GM10847 (cell line): ENCODE results near the gene MCM7.

Source experiments
- POLR2A ChIP-seq: IDR thresholded peaks from 2 replicates; pipeline ENCODE4 v1.6.1; 2011; ENCODE audit not compliant: insufficient read length; ENCODE audit errors: extremely low read depth

MCM7 gene

DNA sequence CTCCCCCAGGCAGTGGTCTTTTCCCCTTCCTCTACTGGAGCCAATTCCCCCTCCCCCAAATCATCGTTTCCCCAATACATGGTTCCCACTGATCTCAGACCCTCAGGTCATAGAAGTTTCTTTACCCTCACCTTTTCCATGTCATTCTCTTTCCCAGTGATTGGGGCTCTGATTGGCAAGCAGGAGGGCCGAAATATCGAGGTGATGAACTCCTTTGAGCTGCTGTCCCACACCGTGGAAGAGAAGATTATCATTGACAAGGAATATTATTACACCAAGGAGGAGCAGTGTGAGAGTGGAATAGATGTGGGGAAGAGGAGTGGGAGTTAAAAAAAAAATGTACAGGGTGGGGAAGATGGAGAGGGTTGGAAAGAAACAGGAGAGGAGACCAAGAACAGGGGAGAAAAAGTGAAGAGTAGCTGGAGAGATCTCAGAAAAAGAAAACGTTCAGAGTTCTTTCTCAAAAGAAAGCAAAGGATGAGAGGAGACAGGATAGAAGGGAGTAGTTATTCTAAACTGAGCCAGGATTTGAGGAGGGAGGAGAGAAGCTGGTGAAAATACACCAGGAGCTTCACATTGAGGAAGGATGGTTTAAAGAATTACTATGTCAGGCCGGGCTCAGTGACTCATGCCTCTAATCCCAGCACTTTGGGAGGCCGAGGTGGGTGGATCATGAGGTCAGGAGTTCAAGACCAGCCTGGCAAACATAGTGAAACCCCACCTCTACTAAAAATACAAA is 11.6 kb downstream of the MCM7 start:
- TF ChIP-seq POLR2A, result no peak

DNA sequence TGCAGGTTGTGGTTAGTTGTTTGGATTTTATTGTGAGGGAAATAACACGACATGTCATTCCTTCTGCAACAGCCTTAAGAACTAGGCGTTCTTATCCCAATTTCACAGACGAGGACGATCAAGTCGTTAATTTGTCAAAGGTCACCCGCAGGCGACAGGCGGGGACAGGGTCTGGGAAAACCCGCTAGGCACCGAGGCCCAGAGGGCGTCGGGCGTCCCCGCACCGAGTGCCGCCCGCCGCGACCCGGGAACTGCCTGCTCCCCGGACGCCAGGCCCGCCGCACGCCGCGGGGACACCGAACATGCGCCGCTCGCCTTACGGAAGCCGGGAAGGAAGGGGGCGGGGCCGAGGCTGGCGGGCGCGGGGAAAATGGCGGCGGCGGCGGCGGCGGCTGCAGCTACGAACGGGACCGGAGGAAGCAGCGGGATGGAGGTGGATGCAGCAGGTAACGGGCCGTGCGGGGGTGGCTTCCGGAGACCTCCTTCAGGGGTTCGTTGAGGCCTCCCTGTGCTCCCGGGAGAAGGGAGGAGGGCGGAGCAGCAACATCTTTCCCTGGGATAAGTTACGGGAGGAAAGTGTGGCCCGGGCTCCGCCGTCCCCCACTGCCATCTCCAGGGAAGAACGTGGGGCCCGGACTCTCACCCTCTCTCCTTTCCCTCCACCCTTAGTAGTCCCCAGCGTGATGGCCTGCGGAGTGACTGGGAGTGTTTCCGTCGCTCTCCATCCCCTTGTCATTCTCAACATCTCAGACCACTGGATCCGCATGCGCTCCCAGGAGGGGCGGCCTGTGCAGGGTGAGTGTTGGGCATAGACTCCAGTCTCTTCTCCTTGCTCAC is 12.4 kb downstream of the MCM7 start, which contains the start of gene COPS6:
TSS of gene COPS6 (plus strand) at position 349 of the 837 bp plus-strand sequence. CDS start at position 371, 22 bp downstream.
- peak; percentile 96 for TF ChIP-seq POLR2A

DNA sequence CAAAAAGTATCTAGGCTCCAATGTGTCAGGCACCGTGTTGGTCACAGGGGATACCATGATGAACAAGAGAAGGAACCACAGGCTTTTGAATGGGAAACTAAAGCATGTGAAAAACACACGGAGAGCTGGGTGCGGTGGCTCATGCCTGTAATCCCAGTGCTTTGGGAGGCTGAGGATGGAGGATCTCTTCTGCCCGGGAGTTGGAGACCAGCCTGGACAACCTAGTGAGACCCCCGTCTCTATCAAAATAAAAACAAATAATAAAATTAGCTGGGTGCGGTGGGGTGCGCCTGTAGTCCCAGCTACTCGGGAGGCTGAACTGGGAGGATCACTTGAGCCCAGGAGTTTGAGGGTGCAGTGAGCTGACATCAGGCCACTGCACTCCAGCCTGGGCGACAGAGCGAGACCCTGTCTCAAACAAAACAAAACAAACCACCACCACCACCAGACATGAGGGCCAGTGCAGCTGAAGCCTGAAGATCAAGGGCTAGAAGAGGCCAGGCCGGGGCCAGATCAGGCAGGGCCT is 13.0 kb downstream of the MCM7 start:
- no peak for TF ChIP-seq POLR2A

DNA sequence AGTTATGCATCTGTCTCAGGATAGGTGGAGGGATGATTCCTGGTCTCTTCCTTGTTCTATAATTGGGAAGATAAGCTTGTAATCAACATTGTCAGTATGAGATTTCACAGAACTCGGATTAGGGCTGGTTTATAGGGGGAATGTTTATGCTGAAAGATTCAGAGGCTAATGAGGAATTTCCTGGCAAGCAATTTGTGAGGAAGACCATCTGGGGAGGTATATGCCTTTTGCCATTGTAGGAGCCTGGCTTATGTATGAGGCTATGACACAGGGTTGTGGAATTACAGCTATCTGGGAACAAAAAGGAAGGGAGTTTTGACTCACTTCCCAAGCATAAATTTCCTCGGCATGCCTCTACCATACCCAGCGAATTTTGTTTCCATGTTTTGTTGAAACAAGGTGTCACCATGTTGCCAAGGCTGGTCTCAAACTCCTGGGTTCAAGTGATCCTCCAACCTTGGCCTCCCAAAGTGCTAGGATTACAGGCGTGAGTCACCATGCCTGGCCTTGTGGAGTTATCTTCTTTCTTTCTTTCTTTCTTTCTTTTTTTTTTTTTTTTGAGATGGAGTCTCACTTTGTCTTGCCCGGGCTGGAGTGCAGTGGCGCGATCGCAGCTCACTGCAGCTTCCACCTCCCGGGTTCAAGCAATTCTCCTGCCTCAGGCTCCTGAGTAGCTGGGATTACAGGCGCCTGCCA is 14.0 kb downstream of the MCM7 start:
- TF ChIP-seq POLR2A, result no peak

DNA sequence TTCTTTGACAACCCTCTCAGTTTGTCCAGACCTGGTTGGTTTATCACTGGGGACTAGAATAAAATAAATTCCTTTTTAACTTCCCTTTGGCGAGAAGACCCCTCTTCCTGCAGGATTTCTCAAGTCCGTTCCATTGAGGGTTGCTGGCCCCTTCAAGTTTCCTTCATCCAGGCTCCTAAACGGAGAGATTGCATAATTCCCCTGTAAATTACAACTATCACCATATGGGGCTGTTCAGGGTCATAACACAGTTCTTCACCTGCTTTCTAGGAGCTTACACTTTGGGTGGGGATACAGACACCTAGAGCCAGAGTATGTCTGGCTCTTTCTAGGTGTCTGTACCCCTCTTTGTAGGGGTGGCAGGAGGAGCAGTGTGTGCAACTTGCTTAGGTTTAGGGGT is 15.7 kb downstream of the MCM7 start:
- TF ChIP-seq POLR2A, result no peak

DNA sequence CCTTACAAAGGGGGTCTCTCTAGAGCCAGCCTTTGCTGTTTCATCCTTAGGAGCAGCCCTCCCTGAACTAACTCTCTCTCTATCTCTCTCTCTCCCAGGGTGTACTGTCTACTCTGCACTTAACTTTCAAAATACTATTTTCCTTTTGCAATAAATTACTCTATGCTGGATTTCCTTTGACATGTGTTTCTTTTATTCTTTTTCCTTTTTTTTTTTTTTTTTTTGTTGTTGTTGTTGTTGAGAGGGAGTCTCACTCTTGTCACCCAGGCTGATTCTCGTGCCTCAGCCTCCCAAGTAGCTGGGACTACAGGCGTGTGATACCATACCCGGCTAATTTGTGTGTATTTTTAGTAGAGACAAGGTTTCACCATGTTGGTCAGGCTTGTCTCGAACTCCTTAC is 18.2 kb downstream of the MCM7 start:
- TF ChIP-seq POLR2A, result no peak

DNA sequence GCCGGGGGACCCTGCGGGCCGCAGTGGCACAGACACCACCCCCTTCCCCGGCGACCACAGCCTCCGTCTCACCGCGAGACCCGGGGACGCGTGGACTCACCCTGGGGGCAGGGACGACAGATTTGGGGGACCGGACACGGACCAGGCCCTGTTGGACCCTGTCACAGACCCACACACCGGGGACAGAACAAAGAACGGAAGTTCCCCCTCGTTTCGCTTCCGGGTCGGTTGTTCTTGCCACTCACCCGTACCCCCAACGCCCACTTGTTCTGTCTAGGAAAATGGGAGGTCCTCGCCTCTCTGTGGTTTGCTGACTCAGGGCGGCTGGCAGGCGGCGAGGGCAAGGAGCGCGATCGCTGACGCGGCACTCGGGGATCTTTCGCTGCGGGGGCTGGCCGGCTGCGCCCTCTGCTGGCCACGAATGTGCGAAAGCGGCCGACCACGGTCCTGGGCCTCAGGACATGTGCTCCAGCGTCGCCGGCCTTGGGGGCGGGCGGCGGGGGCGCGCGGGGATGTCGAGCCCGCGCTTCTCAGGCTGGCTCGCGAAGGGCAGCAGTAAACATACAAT is 19.6 kb downstream of the MCM7 start, which contains the start of gene ZNF3:
TSS of gene ZNF3 (minus strand) at position 189 of the 568 bp plus-strand sequence. CDS start 4,366 bp downstream, outside the sequence.
- TF ChIP-seq POLR2A, result peak; percentile 66

DNA sequence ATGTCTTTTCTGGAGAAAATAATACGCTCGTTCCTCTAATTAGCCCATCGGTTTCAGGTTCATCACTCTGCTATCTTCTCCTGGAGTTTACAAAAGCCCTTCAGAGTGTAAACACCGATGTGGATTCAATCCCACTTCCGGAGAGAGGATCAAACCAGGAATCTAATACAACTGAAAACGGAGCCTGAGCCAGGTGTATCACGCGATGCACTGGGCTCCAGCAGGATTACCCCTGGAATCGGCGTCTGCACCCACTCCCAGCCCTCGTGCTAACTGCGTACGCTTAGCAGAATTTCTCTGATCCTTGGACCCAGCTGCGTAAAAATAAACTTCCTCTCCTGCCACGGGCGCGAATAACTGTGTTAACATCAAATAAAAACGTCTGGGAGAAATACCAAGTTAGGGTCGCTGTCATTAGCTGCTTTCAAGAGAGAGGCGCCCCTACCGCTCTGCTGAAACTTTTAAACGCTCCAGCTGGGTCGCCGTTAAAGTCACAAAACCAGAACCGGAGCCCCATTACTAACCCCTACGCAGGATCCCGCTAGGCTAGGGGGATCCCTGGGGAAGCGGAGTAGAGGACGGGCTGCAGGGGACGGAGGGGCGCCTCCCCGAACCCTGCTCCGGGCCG is 20.2 kb downstream of the MCM7 start:
- TF ChIP-seq POLR2A, result no peak

DNA sequence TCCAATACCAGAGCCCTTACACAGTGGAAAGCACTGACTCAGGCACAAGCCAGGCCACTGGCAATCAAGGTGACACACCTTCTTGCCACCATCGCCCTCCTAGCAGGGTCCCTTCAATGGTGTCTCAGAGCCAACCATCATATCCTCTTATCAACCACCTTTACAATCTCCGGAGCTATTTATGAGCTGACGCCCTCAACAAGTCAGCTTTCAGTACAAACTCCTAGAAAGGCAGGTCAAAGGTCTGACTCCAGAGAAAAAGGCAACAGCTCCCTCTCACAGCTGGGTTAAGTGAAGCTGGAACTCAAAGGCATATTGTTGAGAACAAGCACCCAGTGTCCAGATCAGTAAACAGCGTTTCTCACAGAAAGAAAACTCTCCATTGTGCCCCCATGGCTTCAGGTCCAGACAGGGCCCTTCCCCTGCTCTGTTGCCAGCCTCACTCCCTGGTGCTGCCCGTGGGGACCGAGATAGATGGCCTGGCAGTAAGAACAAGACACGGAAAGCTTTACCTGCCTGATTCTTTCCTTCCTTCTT is 22.1 kb downstream of the MCM7 start:
- TF ChIP-seq POLR2A, result no peak

DNA sequence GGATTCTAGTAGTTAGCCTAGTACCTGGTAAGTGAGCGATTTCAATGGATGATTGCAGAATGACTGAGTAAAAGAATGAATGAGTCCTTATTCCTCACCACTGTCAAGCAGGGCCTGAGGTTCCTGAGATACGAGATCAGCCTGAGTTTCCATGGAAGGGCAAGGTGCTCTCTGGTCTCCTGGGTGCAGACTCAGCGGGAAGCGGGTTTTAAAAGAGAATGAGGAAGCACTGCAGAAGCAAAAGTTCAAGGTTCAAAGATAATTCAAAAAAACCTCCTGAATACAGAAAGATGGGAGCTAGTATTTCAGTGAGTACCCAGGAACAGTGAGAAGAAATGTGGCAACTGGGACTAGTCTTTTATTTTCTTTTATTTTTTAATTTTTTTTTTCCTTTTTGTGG is 24.0 kb downstream of the MCM7 start:
- no peak for TF ChIP-seq POLR2A

DNA sequence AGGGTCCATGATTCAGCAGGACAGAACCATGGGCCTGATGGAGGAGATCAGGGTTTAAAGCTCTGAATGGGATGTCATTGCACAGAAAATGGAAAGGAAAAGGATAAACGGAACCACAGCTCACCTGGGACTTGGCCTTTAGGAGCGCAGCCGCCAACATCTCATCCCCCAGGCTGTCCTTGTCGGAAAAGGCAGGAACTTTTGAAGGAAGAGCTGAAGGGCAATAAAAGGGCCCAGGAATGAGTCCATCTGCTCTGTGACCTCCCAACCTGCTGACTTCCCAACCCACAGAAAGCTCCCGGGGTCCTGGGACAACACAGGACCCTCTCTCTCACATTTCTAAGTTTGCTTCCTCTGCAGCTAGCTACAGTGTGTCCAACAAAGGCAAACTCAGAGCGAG is 25.8 kb downstream of the MCM7 start:
- no peak for TF ChIP-seq POLR2A

DNA sequence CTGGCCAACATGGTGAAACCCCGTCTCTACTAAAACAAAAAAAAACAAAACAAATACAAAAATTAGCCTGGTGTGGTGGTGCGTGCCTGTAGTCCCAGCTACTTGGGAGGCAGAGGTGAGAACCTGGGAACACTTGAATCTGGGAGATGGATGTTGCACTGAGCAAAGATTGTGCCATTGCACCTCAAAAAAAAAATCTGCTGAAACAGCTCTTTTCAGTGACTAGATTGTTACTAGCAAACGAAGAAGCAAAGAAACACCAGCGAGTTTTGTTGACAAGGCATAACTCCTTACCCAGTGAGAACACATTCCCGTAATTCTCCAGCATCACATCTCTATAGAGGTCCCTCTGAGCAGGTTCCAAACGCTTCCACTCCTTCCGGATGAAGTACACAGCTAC is 26.4 kb downstream of the MCM7 start:
- TF ChIP-seq POLR2A, result no peak

DNA sequence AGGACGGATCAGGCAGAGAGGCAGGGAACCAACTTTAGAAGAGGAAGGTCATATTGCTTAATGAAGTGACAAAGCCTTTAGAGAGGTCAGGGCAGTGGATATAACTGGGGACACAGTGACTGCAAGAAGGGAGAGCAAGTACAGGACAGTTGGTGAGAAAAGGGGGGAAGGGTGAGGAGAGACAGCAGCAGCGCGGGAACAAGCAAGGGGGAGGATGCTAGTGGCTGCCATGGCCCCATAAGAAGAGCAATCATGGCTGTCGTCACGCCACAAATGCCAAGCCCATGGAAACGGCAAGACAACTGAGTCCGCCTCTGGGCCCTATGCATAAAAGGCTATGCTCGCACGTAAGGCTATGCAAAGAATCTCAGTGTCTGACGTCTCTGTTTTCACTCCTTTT is 28.7 kb downstream of the MCM7 start:
- no peak for TF ChIP-seq POLR2A

DNA sequence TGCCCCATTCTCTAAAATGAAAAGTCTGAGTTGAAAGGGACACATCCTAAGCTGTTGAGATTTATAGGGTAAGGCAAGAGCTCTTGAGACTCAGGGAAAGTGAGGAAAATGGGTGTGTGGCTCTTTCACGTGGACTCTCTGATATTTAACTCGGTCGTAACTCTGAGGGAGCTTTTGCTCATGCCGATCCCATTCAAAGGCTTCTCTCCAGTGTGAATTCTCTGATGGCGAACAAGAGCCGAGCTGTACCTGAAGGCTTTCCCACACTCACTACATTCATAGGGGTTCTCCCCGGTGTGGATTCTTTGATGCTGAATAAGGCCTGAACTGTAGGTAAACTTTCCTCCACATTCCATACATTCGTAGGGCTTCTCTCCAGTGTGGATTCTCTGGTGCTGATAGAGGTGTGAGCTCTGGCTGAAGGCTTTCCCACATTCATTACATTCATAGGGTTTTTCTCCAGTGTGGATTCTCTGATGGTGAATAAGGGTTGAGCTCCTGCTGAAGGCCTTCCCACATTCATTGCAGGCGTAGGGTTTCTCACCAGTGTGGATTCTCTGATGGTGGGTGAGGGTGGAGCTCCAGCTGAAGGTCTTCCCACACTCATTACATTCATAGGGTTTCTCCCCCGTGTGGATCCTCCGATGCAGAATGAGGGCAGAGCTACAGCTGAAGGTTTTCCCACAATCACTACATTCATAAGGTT is 30.0 kb downstream of the MCM7 start:
- TF ChIP-seq POLR2A, result no peak

DNA sequence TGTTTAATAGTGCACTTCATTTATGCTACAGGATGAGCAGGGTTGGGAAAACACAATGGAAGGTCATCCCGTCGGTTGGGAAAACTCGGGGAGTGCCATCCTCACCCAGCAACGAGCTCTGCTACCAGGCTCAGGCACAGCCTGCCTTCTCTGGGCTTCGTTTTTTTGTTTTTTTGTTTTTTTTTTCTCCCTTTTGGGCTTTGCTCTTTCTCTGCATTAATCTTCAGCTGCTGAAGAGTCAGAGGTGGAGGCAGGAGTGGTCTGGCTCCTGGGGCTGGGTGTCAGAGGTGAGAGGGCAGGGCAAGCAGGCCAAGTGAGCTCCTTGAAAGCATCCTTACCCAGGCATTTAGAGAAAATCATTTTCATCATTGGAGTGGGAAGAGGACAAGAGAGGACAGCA is 31.2 kb downstream of the MCM7 start:
- no peak for TF ChIP-seq POLR2A
